ENCODE data around the gene ARMC12.

DNA sequence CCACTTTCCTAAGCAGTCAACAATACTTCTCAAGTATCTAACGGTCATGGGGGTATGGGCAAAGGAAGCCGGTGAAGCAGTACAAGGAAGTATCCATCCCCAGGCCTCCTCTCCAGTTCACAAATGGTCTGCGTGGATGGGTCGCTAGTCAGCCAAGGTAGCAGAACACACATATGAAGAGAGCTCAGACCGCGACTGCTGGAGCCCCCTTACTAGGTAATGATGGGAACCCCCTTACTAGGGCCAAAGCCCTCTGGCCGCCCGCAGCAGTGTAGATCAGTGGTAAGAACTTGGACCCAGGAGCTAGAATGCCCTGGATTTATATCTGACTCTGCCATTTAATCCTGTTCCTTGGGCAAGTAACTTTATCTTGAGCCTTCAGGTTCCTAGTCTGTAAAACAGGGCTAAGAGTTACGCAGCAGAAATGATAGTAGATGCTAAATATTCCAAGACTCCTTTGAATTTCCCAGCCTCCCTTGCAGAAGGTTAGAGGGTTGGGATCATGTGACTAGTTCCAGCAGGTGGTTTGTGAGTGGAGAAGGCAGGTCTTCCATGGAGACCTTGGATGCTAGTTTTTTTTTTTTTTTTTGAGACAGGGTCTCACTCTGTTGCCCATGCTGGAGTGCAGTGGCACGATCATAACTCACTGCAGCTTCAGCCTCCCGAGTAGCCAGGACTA, 37.4 kb downstream of the ARMC12 start:
- TF ChIP-seq POLR2A (IDR thresholded peaks at IDR 0.05) (no peak), POLR2AphosphoS5 (IDR thresholded peaks at IDR 0.05; ENCODE audit: insufficient read depth in 1 of 2, low read depth in 1 of 2) (no peak), CTCF (IDR thresholded peaks at IDR 0.05) (no peak)
